ENCODE results near the gene TCL1A.
"Not testable (repeated sequence)": the region's sequence is repeated elsewhere in the genome, so short reads cannot be mapped to it uniquely, and the experiment has no call there.

TCL1A gene

DNA sequence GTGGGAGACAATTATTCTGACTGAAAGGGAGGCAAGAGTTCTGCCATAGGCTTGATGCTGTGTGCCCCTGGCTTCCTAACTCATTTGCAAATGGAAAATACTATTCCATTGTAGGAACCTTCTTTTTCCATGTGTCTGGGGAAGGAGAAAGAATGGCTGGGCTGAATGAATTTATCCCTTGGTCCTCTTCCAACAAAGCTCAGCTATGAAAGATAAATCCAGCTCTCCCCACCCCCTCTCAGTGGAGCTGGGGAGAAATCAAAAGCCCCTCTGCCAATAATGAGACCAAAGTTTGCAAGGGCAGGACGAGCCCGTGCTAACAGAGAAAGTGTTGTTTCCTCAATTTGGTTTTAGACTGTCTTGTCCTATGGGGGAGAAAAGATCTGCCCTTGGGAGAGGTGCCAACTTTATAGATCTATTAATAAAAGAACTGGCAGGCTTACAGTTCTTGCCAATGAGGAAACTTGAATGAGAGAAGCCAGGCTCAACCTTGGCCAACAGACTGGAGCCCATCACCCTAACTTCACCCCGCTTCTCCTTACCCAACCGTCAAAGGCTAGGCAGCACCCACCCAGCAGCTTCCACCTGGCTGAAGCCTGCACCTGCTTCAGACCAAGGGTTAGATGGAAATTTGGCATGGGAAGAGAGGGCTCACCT lies 36.6 kb downstream of the TCL1A start:
- DNase-seq (ENCODE audit: low spot score) = no peak

DNA sequence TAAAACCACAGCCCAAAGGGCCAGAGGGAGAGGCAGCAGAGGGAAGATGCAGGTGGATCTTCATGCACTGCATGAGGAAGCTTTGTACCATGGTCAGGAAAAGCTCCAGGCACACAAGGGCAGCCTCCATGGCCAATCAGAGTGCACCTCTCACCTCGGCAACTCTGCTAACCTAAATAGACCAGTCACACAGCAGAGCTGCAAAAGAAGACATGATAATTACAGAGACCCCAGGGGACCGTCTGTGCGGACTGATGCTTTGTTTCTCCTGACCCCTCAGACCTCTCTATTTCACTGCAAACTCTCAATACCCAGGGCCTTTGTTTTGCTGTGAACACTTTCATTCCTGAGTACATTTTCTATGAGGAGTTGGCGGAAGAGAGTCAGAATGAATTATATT lies 38.4 kb downstream of the TCL1A start:
- no peak for DNase-seq (ENCODE audit: low spot score)

DNA sequence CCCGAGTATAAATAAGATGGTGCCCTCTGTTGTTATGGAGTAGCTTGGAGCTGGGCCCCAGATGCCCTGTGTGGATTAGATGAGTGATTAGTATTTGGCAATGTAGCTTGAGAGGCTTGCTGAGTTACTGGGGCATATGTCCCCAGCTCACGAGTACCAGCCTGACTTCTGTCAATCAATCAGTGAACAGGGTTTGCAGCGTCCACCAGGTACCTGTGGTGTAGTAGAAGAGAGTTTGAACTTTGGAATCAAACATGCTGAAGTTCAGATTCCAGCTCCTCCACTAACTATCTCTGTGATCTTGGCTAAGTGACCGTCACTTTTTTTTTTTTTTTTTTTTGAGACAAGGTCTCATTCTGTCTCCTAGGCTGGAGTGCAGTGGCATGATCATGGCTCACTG lies 39.3 kb downstream of the TCL1A start:
- no peak for DNase-seq (ENCODE audit: low spot score)

DNA sequence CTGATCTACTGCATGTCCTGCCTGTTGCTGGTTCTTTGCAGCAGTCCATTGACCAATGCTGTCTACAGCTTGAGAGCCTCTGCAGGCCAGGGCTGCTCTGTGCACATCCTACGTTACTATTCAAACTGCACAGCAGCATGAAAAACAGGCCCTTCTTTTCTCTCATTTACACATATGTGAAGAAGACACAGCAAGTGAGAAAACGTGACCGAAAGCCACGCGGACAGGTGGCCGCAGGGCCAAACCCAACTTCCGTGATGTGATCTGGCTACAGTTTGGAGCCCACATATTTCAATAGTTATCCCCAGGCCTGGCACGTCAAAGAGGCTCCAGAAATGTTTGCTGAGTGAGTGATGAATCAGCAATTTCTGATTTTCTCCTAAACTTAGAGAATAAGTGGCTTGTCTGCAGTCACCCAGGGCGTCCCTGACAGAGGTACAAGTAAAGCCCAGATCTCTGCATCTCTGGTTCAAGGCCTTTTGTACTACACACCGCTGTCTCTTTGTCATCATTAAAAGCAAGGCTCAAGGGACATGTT lies 45.6 kb downstream of the TCL1A start:
- no peak for DNase-seq (ENCODE audit: low spot score)

DNA sequence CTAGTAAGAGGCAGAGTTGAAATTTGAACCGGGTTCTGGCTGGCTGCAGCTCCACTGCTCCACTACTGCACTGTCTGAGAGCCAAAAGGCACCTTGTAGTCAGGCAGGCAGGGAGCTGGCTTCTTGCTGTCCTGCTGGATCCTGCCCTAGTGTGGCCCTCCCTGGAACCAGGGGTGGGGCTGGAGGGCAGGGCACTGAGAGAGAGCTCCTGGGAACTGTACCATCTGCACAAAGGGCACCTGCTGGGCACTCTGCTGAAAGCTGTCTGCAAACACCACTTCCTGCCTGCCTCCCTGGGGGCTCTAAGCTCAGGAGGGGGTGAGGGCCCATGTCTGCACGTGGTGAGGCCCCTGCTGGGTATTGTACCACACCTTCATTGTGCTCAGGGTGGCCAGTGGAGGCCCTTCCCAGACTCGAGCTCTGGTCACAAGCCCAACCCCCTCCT lies 46.7 kb downstream of the TCL1A start:
- no peak for DNase-seq (ENCODE audit: low spot score)

DNA sequence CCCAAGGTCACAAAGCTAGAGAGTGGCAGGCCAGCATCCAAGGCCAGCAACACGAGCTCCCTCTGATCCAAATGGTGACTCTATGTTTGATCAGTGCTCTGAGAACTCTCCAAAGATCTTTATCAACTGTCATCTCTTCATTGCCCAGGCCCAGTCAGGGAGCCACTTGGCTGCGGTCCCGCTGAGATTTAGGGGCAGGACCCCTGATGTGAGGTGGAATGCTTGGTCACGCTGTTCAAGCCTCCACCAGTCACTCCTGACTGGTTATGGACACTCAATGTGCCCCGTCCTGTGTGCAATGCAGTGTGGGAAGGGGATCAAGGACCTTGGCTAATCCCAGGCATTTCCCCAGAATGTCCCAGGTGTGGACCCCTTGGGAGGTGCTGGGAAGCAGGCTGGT lies 47.5 kb downstream of the TCL1A start:
- no peak for DNase-seq (ENCODE audit: low spot score)

DNA sequence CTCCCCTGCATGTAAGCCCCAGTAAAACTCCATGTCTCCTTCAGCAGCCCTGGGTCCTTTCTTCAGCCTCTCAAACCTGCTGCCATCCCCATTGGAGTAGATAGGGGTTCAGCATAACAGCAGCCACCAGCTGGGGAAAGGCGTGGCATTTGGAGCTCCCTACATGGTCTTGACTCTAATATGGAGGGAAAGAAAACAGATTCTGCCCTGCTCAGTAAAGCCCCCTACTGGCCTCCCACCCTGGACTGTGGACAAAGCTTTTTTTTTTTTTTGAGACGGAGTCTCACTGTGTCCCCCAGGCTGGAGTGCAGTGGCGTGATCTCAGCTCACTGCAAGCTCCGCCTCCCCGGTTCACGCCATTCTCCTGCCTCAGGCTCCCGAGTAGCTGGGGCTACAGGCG lies 48.4 kb downstream of the TCL1A start:
- DNase-seq (ENCODE audit: low spot score) = not testable (repeated sequence)

DNA sequence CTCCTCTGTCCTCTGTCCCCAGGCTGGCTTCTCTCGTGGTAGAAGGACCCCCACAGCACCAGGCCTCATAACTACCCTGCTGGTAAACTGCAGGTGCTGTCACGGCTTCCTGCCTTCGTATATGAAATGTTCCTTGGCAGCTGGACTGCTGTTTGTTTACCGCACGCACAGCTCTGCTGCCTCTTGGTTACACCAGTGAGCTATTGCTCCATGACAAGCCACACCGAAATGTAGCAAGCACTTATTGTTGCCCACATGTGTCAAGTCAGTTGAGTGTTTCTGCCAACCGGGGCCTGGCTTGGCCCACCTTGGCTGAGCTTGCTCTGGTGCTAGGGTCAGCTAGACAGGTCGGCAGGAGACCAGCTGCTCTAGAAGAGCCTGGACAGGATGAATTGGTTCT lies 49.4 kb downstream of the TCL1A start:
- no peak for DNase-seq (ENCODE audit: low spot score)

DNA sequence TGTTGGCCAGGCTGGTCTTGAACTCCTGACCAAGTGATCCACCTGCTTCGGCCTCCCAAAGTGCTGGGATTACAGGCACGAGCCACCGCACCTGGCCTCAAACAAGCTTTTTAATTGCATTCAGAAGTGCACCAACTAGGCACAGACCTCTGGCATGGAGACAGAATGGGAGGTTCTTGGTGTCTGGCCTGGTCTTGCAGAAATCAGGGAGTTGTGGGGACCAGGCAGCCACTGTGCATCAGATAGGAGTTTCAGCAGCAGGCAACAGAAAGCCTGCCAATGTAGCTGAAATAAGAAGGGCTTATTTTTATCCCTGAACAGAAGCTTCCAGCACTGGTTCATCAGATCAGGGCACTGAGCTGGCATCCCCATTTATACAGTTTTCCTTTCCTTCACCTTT lies 49.9 kb downstream of the TCL1A start:
- no peak for DNase-seq (ENCODE audit: low spot score)

DNA sequence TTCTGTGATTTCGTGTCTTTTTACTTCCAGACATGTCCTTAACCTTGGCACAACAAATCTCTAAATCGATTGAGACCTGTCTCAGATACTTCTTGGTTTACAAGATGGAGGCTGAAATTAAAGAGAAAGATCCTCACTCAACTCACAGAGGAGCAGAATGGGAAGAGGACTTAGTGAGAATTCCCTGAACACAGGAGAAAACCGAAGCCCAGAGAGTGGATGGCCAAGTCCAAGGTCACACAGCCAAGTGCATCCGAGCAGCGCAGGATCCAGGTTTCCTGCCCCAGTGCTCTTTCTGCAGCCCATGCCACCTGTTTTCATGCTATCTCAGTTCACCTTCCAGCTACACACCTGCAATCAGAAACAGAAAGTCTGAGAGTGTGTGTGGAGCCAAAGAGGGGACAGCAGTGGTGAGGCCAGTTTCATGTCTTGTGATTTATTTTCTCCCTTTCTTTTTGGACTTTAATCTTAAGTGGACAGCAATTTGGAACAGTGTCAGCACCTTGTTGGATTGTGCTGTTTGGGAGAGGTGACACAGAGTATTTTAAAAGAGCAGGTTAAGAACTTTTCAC lies 50.6 kb downstream of the TCL1A start:
- no peak for DNase-seq (ENCODE audit: low spot score)

DNA sequence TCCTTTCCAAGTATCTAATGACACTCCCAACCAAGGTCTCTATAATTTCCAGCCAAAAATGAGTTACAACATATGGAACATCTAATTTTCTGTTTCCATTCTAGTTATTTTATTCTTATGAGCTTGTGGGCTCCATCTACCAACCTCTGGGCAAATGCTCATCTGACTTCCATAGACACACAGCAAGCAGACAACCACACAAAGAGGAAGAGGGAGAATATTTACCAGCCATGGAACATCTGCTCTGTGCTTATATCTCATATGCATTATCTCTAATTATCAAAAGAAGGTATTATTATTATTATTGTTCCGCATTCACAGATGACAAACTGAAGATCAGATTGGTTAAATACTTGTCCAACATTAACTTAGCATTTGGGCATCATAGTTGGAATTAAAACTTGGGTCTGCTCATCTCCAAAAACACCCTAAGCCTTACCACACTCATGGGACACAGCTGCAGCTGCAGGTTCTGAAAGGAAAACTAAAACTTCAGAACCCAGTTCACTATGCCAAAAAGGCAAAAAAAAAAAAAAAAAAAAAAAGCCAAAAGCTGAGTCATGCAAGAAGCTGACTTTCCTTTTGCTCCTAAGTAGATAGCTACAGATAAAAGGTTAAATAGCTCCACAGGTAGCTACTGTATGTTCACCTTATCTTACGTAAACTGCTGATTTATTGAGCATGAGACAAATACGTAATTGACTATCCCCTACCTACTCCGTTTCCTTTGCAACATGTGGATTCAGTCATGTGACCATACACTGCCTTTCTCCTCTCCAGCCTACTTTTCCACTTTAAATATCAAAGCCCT lies 51.3 kb downstream of the TCL1A start:
- no peak for DNase-seq (ENCODE audit: low spot score)

DNA sequence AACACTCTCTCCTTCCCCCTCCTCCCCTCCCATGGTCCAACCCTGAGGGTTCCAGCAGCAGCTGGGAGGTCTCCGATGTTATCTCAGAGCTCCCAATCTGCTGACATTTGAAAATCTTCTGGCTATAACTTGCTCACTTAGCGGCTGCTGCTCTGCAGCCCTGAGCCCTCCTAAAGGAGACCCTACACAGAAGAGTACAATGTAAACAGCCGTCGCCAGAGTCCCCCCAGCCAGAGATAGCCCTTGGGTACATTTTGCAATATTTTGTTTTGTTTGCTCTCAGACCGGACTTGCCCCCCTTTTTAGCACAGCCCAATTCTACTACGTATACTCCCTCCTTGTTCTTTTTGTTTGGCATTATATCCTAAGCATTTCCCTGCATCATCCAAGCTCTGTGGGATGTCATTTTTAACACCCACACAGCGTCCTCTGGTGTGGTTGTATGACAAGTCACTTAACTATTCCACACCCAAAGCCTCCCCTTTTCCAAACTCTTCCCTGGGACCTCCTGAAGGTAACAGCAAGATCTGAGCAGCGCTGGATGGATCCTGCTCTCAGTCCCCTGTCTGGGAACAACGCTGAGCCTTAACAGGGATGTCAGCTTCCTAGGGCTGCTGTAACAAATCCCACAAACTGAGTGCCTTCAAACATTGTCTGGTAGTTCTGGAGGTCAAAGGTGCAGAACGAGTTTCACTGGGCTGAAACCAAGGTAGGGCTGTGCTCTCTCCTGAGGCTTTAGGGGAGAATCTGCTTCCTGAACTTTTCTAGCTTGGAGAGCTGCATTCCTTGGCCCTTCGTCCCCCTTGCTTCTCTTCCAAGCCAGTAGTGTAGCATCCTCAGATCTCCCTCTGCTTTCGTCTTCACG lies 53.0 kb downstream of the TCL1A start:
- DNase-seq (ENCODE audit: low spot score) = peak; percentile 53

DNA sequence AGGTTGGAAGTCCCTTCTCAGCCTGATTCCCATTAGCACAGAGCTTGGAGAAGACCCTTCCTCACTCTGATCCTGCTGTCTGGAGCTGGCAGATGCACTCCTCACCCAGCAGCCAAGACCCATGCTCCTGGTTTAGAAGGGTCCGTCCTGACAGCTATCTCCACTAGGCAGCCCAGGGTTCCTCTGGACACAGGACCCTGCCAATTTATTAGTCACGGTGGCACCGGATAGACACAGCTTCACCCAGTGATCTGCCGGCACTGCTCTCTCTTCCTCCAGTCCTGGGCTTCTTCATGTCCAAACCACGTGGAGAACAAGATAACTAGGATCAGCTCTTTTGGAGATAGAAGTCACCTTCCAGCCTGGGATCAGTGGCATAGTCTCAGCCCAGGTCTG lies 53.9 kb downstream of the TCL1A start:
- no peak for DNase-seq (ENCODE audit: low spot score)
